AG04450 (cell line): Measurements from ENCODE around the gene NUP210L. TPM values are rescaled to one million over a fixed set of nuclear protein-coding genes. Genes with fewer than 3 reads are reported as not detected.

Experiments
- CTCF ChIA-PET: fragments of 300-600, 350-600 bp; formaldehyde crosslinking; extraction: SDS; loops from one replicate; lab custom pipeline; 2022; ENCODE audit warnings: antibody characterized with exemption, inconsistent platforms; lab: Charles Lee
- POLR2A ChIA-PET: fragments of 350-600 bp; formaldehyde crosslinking; extraction: SDS; loops from one replicate; lab custom pipeline; 2021; ENCODE audit warnings: antibody characterized with exemption, inconsistent platforms; lab: Yijun Ruan, JAX
- DNase-seq: peaks from one replicate; pipeline ENCODE4 v3.0.0-alpha.2; 2011; ENCODE audit warnings: low read depth, low spot score
- H3K27ac ChIP-seq: one replicate; pipeline ENCODE4 v1.5.1; 2012; ENCODE audit warnings: low read depth, low read length, control low read depth
- H3K27me3 ChIP-seq: one replicate; pipeline ENCODE4 v1.6.0; 2012; ENCODE audit warnings: low read length; ENCODE audit not compliant: control insufficient read depth, insufficient read depth
- H3K4me3 ChIP-seq: 2 replicates; pipeline ENCODE4 v1.5.1; 2011; ENCODE audit warnings: mild to moderate bottlenecking, low read depth, low read length, control low read depth
- H3K9me3 ChIP-seq: 2 replicates; pipeline ENCODE4 v1.5.1; 2012; ENCODE audit warnings: low read length; ENCODE audit not compliant: control insufficient read depth, insufficient read depth
- CTCF ChIP-seq: IDR thresholded peaks from 2 replicates; pipeline ENCODE4 v1.5.1; 2011; ENCODE audit warnings: low read depth, low read length, control low read depth, inconsistent platforms
- polyA plus RNA-seq: library from polyadenylated mRNA; depleted of rRNA; stranded (reverse); fragments of >200 nt; gene quantifications from 2 replicates; pipeline ENCODE4 v1.2.3, GENCODE V29; 2011

The NUP210L gene
- polyA plus RNA-seq, 1 experiment: not detected

GRCh38 chr1:153961421-153961820, 193.5 kb downstream of the NUP210L start:
- Histone ChIP-seq H3K27me3 (no peaks in the 10 kb centered on the region), H3K4me3 (peak overlapping the region; percentile 90), H3K9me3 (no peaks in the 10 kb centered on the region; the same call in 1 of the 2 replicates), H3K27ac (no peak overlapping the region)
- CTCF ChIA-PET: interaction anchor here (1.2 kb wide), 2 partner anchors 15 to 25 kb away, joined by 3 to 5 read pairs; partner anchors contain the start of genes DENND4B and RAB13
- TF ChIP-seq CTCF: no peak
- POLR2A ChIA-PET: interaction anchor here (3.3 kb wide), 1 partner anchor 16 kb away, joined by 26 read pairs; the partner anchor contains the start of gene JTB
- no peak for DNase-seq

GRCh38 chr1:153960206-153960605, 194.7 kb downstream of the NUP210L start:
- no peak for TF ChIP-seq CTCF
- no peak overlapping the region for H3K27ac ChIP-seq
- CTCF ChIA-PET: interaction anchor here (1.7 kb wide), 1 partner anchor 13 kb away, joined by 4 read pairs; no protein-coding TSS in a partner anchor
- no peak for DNase-seq
- POLR2A ChIA-PET: no interaction called here
- no peak overlapping the region for H3K4me3 ChIP-seq
- no peaks in the 10 kb centered on the region for H3K27me3 ChIP-seq
- H3K9me3 ChIP-seq: no peaks in the 10 kb centered on the region; the same call in 1 of the 2 replicates

GRCh38 chr1:153959454-153959853, 195.4 kb downstream of the NUP210L start:
- no peak for DNase-seq
- ChIA-PET POLR2A (interaction anchor here (1.6 kb wide), 2 partner anchors 18 to 31 kb away, joined by 9 to 16 read pairs; partner anchors contain the start of genes JTB and RPS27), CTCF (interaction anchor here (1.7 kb wide), 1 partner anchor 13 kb away, joined by 4 read pairs; no protein-coding TSS in a partner anchor)
- no peak for TF ChIP-seq CTCF
- no peak overlapping the region for H3K4me3 ChIP-seq
- H3K9me3 ChIP-seq: no peaks in the 10 kb centered on the region; the same call in 1 of the 2 replicates
- no peaks in the 10 kb centered on the region for H3K27me3 ChIP-seq
- no peak overlapping the region for H3K27ac ChIP-seq

GRCh38 chr1:153958961-153959260, 196.0 kb downstream of the NUP210L start:
- ChIA-PET POLR2A (interaction anchor here (0.7 to 2.1 kb wide), 8 partner anchors 8 to 201 kb away, joined by 3 to 19 read pairs (median 10); partner anchors contain the start of genes CREB3L4, DENND4B, JTB and RAB13), CTCF (interaction anchor here (0.7 to 1.7 kb wide), 2 partner anchors 12 to 161 kb away, joined by 3 to 4 read pairs; no protein-coding TSS in a partner anchor)
- Histone ChIP-seq H3K27ac (no peak overlapping the region), H3K27me3 (no peaks in the 10 kb centered on the region), H3K9me3 (no peaks in the 10 kb centered on the region; the same call in 1 of the 2 replicates), H3K4me3 (peak overlapping the region; percentile 37)
- no peak for TF ChIP-seq CTCF
- no peak for DNase-seq
